ENCODE data around the gene STK32B. TPM values are rescaled to one million over a fixed set of nuclear protein-coding genes. Genes with fewer than 3 reads are reported as not detected.

STK32B gene
- total and polyA plus RNA-seq, 9 donors, result 0.35 to 3.0 (median 1.2) TPM

GRCh38 chr4:5185551-5185950, 134.3 kb downstream of the STK32B start:
- Histone ChIP-seq H3K36me3 (no peaks in the 10 kb centered on the region), H3K27ac (no peak overlapping the region), H3K4me3 (no peak overlapping the region), H3K27me3 (no peaks in the 10 kb centered on the region), H3K4me1 (ENCODE audit: insufficient read depth) (no peaks in the 10 kb centered on the region), H3K9me3 (no peaks in the 10 kb centered on the region)
- 76 to 85% (median 79%) methylated on average over 6 of the region's 6 CpGs for WGBS, 3 donors
- intact Hi-C loops (cut with DNase I), result no loop called here
- DNase-seq, result no peak
- no peak for TF ChIP-seq POLR2A (IDR thresholded peaks at IDR 0.05)
- TF ChIP-seq EP300 (IDR thresholded peaks at IDR 0.05), result no peak

- intact Hi-C loops (cut with DNase I), result no loop called here
These were observed 135.2 kb downstream of the STK32B start for GRCh38 chr4:5186271-5187064.

GRCh38 chr4:5188130-5188529, 136.8 kb downstream of the STK32B start:
- no peaks in the 10 kb centered on the region for H3K4me1 ChIP-seq (ENCODE audit: insufficient read depth)
- 66 to 77% (median 77%) methylated on average over 10 of the region's 10 CpGs for WGBS, 3 donors
- H3K27ac ChIP-seq, result no peak overlapping the region
- H3K9me3 ChIP-seq, result no peaks in the 10 kb centered on the region
- H3K4me3 ChIP-seq, result no peak overlapping the region
- TF ChIP-seq CTCF (IDR thresholded peaks at IDR 0.05), result no peak
- no peak for TF ChIP-seq EP300 (IDR thresholded peaks at IDR 0.05)
- TF ChIP-seq POLR2A (IDR thresholded peaks at IDR 0.05), result no peak
- intact Hi-C loops (cut with DNase I), result no loop called here
- H3K36me3 ChIP-seq, result no peaks in the 10 kb centered on the region
- no peak for DNase-seq
- H3K27me3 ChIP-seq, result no peaks in the 10 kb centered on the region

More at GRCh38 chr4:5186271-5187064, 135.2 kb downstream of the STK32B start:
- TF ChIP-seq CTCF (IDR thresholded peaks at IDR 0.05) (no peak), POLR2A (IDR thresholded peaks at IDR 0.05) (no peak)
- Histone ChIP-seq H3K4me1 (ENCODE audit: insufficient read depth) (no peaks in the 10 kb centered on the region), H3K36me3 (no peaks in the 10 kb centered on the region), H3K27ac (no peak overlapping the region), H3K27me3 (no peaks in the 10 kb centered on the region), H3K9me3 (no peaks in the 10 kb centered on the region), H3K4me3 (no peak overlapping the region)
- no peak for DNase-seq
- 65 to 79% (median 74%) methylated on average over 14 of the region's 14 CpGs for WGBS, 3 donors

- H3K9me3 ChIP-seq, result no peaks in the 10 kb centered on the region
- intact Hi-C loops (cut with DNase I), result loop anchor here in 1 of 4 donors (5.0 kb wide), 1 partner anchor 60 kb away; no protein-coding TSS in a partner anchor
- no peaks in the 10 kb centered on the region for H3K36me3 ChIP-seq
- TF ChIP-seq CTCF (IDR thresholded peaks at IDR 0.05), result no peak
- TF ChIP-seq EP300 (IDR thresholded peaks at IDR 0.05), result no peak
- TF ChIP-seq POLR2A (IDR thresholded peaks at IDR 0.05), result no peak
- DNase-seq, result no peak
- no peaks in the 10 kb centered on the region for H3K4me1 ChIP-seq (ENCODE audit: insufficient read depth)
- H3K4me3 ChIP-seq, result no peak overlapping the region
- H3K27me3 ChIP-seq, result no peaks in the 10 kb centered on the region
- WGBS, 3 donors, result 72 to 73% (median 73%) methylated on average over 6 of the region's 6 CpGs
- H3K27ac ChIP-seq, result no peak overlapping the region
These were observed 140.6 kb downstream of the STK32B start for GRCh38 chr4:5191831-5192230.

GRCh38 chr4:5192271-5192670, 141.0 kb downstream of the STK32B start:
- DNase-seq, result no peak

More at GRCh38 chr4:5192271-5192670, 141.0 kb downstream of the STK32B start:
- intact Hi-C loops (cut with DNase I), result loop anchor here in 1 of 4 donors (5.0 kb wide), 1 partner anchor 60 kb away; no protein-coding TSS in a partner anchor
- H3K36me3 ChIP-seq, result no peaks in the 10 kb centered on the region
- no peak overlapping the region for H3K4me3 ChIP-seq
- no peak for TF ChIP-seq POLR2A (IDR thresholded peaks at IDR 0.05)
- no peak for TF ChIP-seq EP300 (IDR thresholded peaks at IDR 0.05)
- no peak for TF ChIP-seq CTCF (IDR thresholded peaks at IDR 0.05)
- WGBS, 3 donors, result 71 to 80% (median 77%) methylated on average over 6 of the region's 6 CpGs
- H3K9me3 ChIP-seq, result no peaks in the 10 kb centered on the region
- no peaks in the 10 kb centered on the region for H3K27me3 ChIP-seq
- no peak overlapping the region for H3K27ac ChIP-seq
- H3K4me1 ChIP-seq (ENCODE audit: insufficient read depth), result no peaks in the 10 kb centered on the region
